Measurements from ENCODE around the gene KDM6B. TPM values are rescaled to one million over a fixed set of nuclear protein-coding genes. Genes with fewer than 3 reads are reported as not detected.
"Not testable (repeated sequence)": the region's sequence is repeated elsewhere in the genome, so short reads cannot be mapped to it uniquely, and the experiment has no call there.

The KDM6B gene
- total RNA-seq, 2 experiments from 2014 or later = 37.3 to 46.2 TPM

GRCh38 chr17:7862692-7863437 is 28.8 kb downstream of the KDM6B start:
- intact Hi-C loops (cut with DNase I, micrococcal nuclease) = loop anchor here (1.0 to 5.0 kb wide), 5 partner anchors 24 to 194 kb away; no protein-coding TSS in a partner anchor
- POLR2A ChIA-PET = no interaction called here

GRCh38 chr17:7864384-7864783 is 30.4 kb downstream of the KDM6B start:
- intact Hi-C loops (cut with DNase I, micrococcal nuclease) = loop anchor here in 1 of 2 experiments (5.0 kb wide), 1 partner anchor 178 kb away; no protein-coding TSS in a partner anchor
- ChIA-PET POLR2A (interaction anchor here (0.5 to 0.6 kb wide), 2 partner anchors 10 to 184 kb away, joined by 3 to 6 read pairs; no protein-coding TSS in a partner anchor), CTCF (interaction anchor here (0.6 to 6.7 kb wide), 13 partner anchors 10 to 196 kb away, joined by 3 to 53 read pairs (median 4); partner anchors contain the start of gene CHD3)
- not testable (repeated sequence) for H3K9me3 Mint-ChIP-seq (ENCODE audit: low read depth); ATAC-seq; H3K27ac Mint-ChIP-seq; DNase-seq; H3K27me3 Mint-ChIP-seq; H3K4me3 Mint-ChIP-seq
- Mint-ChIP-seq H3K4me1 (peaks cover 25% of the 10 kb centered on the region), H3K36me3 (ENCODE audit: low read depth) (peaks cover 30% of the 10 kb centered on the region)

More at GRCh38 chr17:7862692-7863437, 28.8 kb downstream of the KDM6B start:
- CTCF ChIA-PET = interaction anchor here (0.6 to 6.7 kb wide), 18 partner anchors 8 to 198 kb away, joined by 3 to 53 read pairs (median 5); no protein-coding TSS in a partner anchor
- Mint-ChIP-seq H3K27me3 (no peaks in the 10 kb centered on the region), H3K36me3 (ENCODE audit: low read depth) (peaks cover 36% of the 10 kb centered on the region), H3K4me1 (peaks cover 13% of the 10 kb centered on the region), H3K27ac (no peak overlapping the region), H3K9me3 (ENCODE audit: low read depth) (no peaks in the 10 kb centered on the region), H3K4me3 (no peak overlapping the region)
- peak; percentile 58 for DNase-seq
- no peak for ATAC-seq

GRCh38 chr17:7864995-7865650 is 31.1 kb downstream of the KDM6B start:
- H3K4me3 Mint-ChIP-seq = no peak overlapping the region
- H3K36me3 Mint-ChIP-seq (ENCODE audit: low read depth) = peaks cover 32% of the 10 kb centered on the region
- ATAC-seq (peak; percentile 42), DNase-seq (no peak)
- H3K9me3 Mint-ChIP-seq (ENCODE audit: low read depth) = no peaks in the 10 kb centered on the region
- ChIA-PET POLR2A (interaction anchor here (0.5 to 0.6 kb wide), 2 partner anchors 10 to 183 kb away, joined by 3 to 6 read pairs; no protein-coding TSS in a partner anchor), CTCF (interaction anchor here (0.6 to 6.7 kb wide), 13 partner anchors 10 to 209 kb away, joined by 3 to 53 read pairs (median 4); partner anchors contain the start of genes CNTROB and TRAPPC1)
- H3K27me3 Mint-ChIP-seq = no peaks in the 10 kb centered on the region
- intact Hi-C loops (cut with DNase I, micrococcal nuclease) = loop anchor here in 1 of 2 experiments (5.0 kb wide), 1 partner anchor 177 kb away; no protein-coding TSS in a partner anchor
- H3K27ac Mint-ChIP-seq = no peak overlapping the region
- H3K4me1 Mint-ChIP-seq = peaks cover 25% of the 10 kb centered on the region

DNA sequence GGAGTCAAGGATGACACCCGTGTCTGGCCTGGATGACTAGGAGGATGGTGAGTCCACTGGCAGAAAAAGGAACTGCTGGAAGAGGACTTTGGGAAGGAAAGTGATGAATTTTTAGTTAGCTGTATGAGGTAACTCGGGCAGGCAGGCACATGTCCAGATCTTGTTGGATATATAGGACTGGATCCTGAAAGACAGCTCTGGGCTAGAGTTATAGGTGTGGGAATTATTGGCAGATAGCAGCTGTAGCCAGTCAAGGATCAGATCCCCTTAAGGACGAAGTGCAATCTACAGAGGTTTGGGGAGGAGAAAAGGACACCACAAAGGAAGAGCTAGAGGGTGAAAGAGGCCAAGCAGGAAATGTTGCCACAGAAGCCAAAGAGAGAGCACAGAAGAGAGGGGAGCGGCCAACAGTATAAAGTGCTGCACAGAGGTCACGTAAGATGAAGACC is 33.9 kb downstream of the KDM6B start:
- Mint-ChIP-seq H3K4me1 (peaks cover 23% of the 10 kb centered on the region), H3K36me3 (ENCODE audit: low read depth) (peaks cover 30% of the 10 kb centered on the region), H3K9me3 (ENCODE audit: low read depth) (no peaks in the 10 kb centered on the region), H3K27me3 (no peaks in the 10 kb centered on the region), H3K27ac (peak overlapping the region; percentile 49), H3K4me3 (no peak overlapping the region)
- DNase-seq (no peak), ATAC-seq (peak; percentile 53)
- ChIA-PET POLR2A (no interaction called here), CTCF (interaction anchor here (1.8 kb wide), 1 partner anchor 31 kb away, joined by 6 read pairs; no protein-coding TSS in a partner anchor)
- intact Hi-C loops (cut with DNase I, micrococcal nuclease) = no loop called here

DNA sequence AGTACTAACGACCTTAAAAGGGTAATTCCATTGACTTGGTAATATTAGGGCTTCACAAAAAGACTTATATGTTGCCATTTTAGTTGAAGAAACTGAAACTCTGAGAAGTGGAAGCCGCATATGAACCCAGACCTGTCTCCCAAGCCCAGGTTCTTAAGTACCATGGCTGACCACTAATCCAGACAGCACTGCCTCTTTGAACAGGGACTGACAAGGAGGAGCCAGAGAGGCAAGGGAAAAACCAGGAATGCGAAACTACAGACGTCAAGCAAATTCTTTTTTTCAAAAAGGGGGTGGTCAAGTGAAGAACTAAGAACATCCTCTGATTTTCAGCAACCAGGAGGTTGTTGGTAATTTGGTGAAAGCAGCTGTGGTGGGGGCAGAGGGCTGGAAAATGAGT is 39.0 kb downstream of the KDM6B start:
- ChIA-PET CTCF (interaction anchor here (0.6 to 1.5 kb wide), 2 partner anchors 201 to 232 kb away, joined by 3 read pairs; no protein-coding TSS in a partner anchor), POLR2A (interaction anchor here (0.6 to 1.1 kb wide), 3 partner anchors 11 to 53 kb away, joined by 3 read pairs; no protein-coding TSS in a partner anchor)
- peaks cover 18% of the 10 kb centered on the region for H3K36me3 Mint-ChIP-seq (ENCODE audit: low read depth)
- H3K9me3 Mint-ChIP-seq (ENCODE audit: low read depth) = no peaks in the 10 kb centered on the region
- no peak overlapping the region for H3K27ac Mint-ChIP-seq
- H3K4me1 Mint-ChIP-seq = peaks cover 10% of the 10 kb centered on the region
- H3K4me3 Mint-ChIP-seq = no peak overlapping the region
- ATAC-seq = no peak
- no peaks in the 10 kb centered on the region for H3K27me3 Mint-ChIP-seq
- intact Hi-C loops (cut with DNase I, micrococcal nuclease) = no loop called here
- DNase-seq = no peak

GRCh38 chr17:7875804-7876370 is 41.9 kb downstream of the KDM6B start:
- POLR2A ChIA-PET = no interaction called here
- no peak overlapping the region for H3K4me3 Mint-ChIP-seq
- CTCF ChIA-PET = interaction anchor here (0.6 to 4.7 kb wide), 3 partner anchors 13 to 198 kb away, joined by 3 to 32 read pairs (median 3); no protein-coding TSS in a partner anchor
- H3K4me1 Mint-ChIP-seq = no peaks in the 10 kb centered on the region
- H3K27ac Mint-ChIP-seq = no peak overlapping the region
- H3K9me3 Mint-ChIP-seq (ENCODE audit: low read depth) = no peaks in the 10 kb centered on the region
- H3K27me3 Mint-ChIP-seq = no peaks in the 10 kb centered on the region
- DNase-seq = no peak
- intact Hi-C loops (cut with DNase I, micrococcal nuclease) = no loop called here
- ATAC-seq = no peak
- peaks cover 16% of the 10 kb centered on the region for H3K36me3 Mint-ChIP-seq (ENCODE audit: low read depth)

DNA sequence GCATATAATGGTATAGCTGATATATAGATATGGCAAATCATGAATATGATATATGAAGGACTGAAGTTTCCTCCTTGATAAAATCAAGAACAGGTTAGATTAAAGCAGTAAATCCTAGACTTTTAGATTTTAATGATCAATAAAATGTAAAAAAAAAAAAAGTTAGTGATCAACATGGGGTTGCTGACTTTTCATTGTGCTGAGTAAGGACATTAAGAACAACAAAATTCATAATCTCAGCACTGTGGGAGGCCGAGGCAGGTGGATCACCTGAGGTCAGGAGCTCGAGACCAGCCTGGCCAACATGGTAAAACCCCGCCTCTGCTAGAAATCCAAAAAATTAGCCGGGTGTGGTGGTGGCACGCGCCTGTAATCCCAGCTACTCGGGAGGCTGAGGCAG is 44.2 kb downstream of the KDM6B start:
- Mint-ChIP-seq H3K4me3 (no peak overlapping the region), H3K36me3 (ENCODE audit: low read depth) (peaks cover 10% of the 10 kb centered on the region), H3K4me1 (no peaks in the 10 kb centered on the region), H3K9me3 (ENCODE audit: low read depth) (no peaks in the 10 kb centered on the region), H3K27ac (no peak overlapping the region), H3K27me3 (no peaks in the 10 kb centered on the region)
- POLR2A ChIA-PET = no interaction called here
- ATAC-seq (no peak), DNase-seq (no peak)
- intact Hi-C loops (cut with DNase I, micrococcal nuclease) = no loop called here
- CTCF ChIA-PET = interaction anchor here (0.6 to 4.7 kb wide), 3 partner anchors 12 to 374 kb away, joined by 3 to 32 read pairs (median 13); no protein-coding TSS in a partner anchor

GRCh38 chr17:7880076-7880868 is 46.3 kb downstream of the KDM6B start:
- Mint-ChIP-seq H3K9me3 (ENCODE audit: low read depth) (no peaks in the 10 kb centered on the region), H3K4me3 (no peak overlapping the region), H3K4me1 (peaks cover 1% of the 10 kb centered on the region), H3K27ac (no peak overlapping the region), H3K27me3 (no peaks in the 10 kb centered on the region), H3K36me3 (ENCODE audit: low read depth) (peaks cover 4% of the 10 kb centered on the region)
- ATAC-seq (peak; percentile 24), DNase-seq (no peak)
- POLR2A ChIA-PET = no interaction called here
- intact Hi-C loops (cut with DNase I, micrococcal nuclease) = loop anchor here in 1 of 2 experiments (5.0 kb wide), 1 partner anchor 237 kb away; the partner anchor contains the start of gene ALOXE3
- CTCF ChIA-PET = interaction anchor here (0.6 to 4.7 kb wide), 2 partner anchors 18 to 291 kb away, joined by 3 to 32 read pairs; no protein-coding TSS in a partner anchor

DNA sequence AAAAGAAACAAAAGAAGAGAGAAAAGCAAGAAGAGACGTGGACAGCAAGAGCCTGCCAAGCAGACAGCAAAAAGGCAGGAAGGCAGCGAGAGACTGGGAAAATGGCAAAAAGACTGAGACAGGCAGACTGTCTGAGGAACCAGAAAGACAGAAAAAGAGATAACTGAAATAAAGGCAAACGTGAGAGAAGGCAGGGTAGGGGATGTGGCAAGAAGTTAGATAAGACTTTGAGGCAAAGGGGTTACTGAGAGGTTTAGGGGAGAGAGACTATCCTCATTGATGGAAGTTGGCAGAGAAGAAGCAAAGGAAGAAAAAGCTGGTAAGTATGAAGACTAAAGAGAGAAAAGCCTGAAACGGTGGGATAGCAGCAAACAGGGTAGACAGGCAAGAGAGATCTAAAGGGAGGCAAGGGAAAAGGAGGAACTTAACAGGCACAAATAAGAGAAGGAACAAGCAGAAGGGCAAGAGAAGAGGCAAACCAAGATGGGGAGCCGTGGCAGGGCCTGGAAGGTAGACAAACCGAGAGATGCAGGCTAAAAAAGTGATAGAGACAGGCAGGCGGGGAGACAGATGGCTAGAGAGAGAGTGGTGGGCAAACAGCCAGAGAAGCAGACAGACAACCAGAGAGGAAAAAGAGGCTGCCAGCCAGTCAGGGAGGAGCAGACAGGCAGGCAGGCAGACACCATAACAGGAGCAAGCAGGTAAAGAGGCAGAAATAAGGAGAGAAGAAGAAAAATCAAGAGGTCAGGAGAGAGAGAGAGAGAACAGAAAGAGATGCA is 47.4 kb downstream of the KDM6B start:
- POLR2A ChIA-PET = no interaction called here
- CTCF ChIA-PET = no interaction called here
- peaks cover 10% of the 10 kb centered on the region for H3K36me3 Mint-ChIP-seq (ENCODE audit: low read depth)
- intact Hi-C loops (cut with DNase I, micrococcal nuclease) = loop anchor here in 1 of 2 experiments (5.0 kb wide), 1 partner anchor 236 kb away; the partner anchor contains the start of gene ALOXE3
- no peaks in the 10 kb centered on the region for H3K27me3 Mint-ChIP-seq
- H3K9me3 Mint-ChIP-seq (ENCODE audit: low read depth) = no peaks in the 10 kb centered on the region
- H3K4me3 Mint-ChIP-seq = no peak overlapping the region
- ATAC-seq (no peak), DNase-seq (peak; percentile 16)
- H3K27ac Mint-ChIP-seq = no peak overlapping the region
- peaks cover 1% of the 10 kb centered on the region for H3K4me1 Mint-ChIP-seq

- ATAC-seq = no peak
- CTCF ChIA-PET = interaction anchor here (1.8 kb wide), 1 partner anchor 25 kb away, joined by 7 read pairs; the partner anchor contains the start of genes CYB5D1 and NAA38
- Mint-ChIP-seq H3K36me3 (ENCODE audit: low read depth) (peaks cover 10% of the 10 kb centered on the region), H3K4me3 (no peak overlapping the region), H3K9me3 (ENCODE audit: low read depth) (no peaks in the 10 kb centered on the region), H3K27ac (no peak overlapping the region), H3K4me1 (peaks cover 1% of the 10 kb centered on the region), H3K27me3 (no peaks in the 10 kb centered on the region)
- intact Hi-C loops (cut with DNase I, micrococcal nuclease) = loop anchor here in 1 of 2 experiments (5.0 kb wide), 1 partner anchor 235 kb away; the partner anchor contains the start of gene ALOXE3
- POLR2A ChIA-PET = no interaction called here
- peak; percentile 38 for DNase-seq
These were observed 48.1 kb downstream of the KDM6B start for GRCh38 chr17:7882068-7882467.

Measured in activated CD4-positive, alpha-beta T cell treated with anti-CD3 and anti-CD28 coated beads for 36 hours (primary cell).